Chondrocyte (in vitro differentiated cells): ENCODE measurements around the gene PPP1R12C. TPM values are rescaled to one million over a fixed set of nuclear protein-coding genes. Genes with fewer than 3 reads are reported as not detected.

Experiments
- DNase-seq: peaks from one replicate; pipeline ENCODE4 v3.0.0; 2021; ENCODE audit warnings: mixed read lengths, low spot score
- H3K27ac Mint-ChIP-seq: one replicate; pipeline ENCODE4 v1.8.0; 2021; ENCODE audit warnings: mild to moderate bottlenecking, moderate library complexity, mixed read lengths; ENCODE audit not compliant: unreplicated experiment
- H3K27me3 Mint-ChIP-seq: 2 replicates; pipeline ENCODE4 v1.8.0; 2021; ENCODE audit warnings: low read depth, mixed read lengths
- H3K36me3 Mint-ChIP-seq: 2 replicates; pipeline ENCODE4 v1.8.0; 2021; ENCODE audit warnings: low read depth, mixed read lengths
- H3K4me1 Mint-ChIP-seq: 2 replicates; pipeline ENCODE4 v1.8.0; 2021; ENCODE audit warnings: low read depth, mild to moderate bottlenecking, mixed read lengths
- H3K4me3 Mint-ChIP-seq: one replicate; pipeline ENCODE4 v1.8.0; 2021; ENCODE audit warnings: mild to moderate bottlenecking, moderate library complexity, mixed read lengths; ENCODE audit not compliant: unreplicated experiment
- H3K9me3 Mint-ChIP-seq: 2 replicates; pipeline ENCODE4 v1.8.0; 2021; ENCODE audit warnings: low read depth, mixed read lengths
- CTCF ChIP-seq: fragments of 200-600 bp; sonication (generic); IDR thresholded peaks from 2 replicates; pipeline ENCODE4 v1.5.0; 2021; ENCODE audit warnings: antibody characterized with exemption, mild to moderate bottlenecking, moderate library complexity
- total RNA-seq: library from RNA; stranded (reverse); gene quantifications from 3 replicates; pipeline ENCODE4 v1.2.1, GENCODE V29; 2021

PPP1R12C gene
- total RNA-seq, 1 donor from 2014 or later: 103 TPM

GRCh38 chr19:55133639-55134444, 16.4 kb upstream of the PPP1R12C start:
- H3K4me3 Mint-ChIP-seq: no peak overlapping the region
- peaks cover 33% of the 10 kb centered on the region for H3K27me3 Mint-ChIP-seq
- H3K4me1 Mint-ChIP-seq: no peaks in the 10 kb centered on the region
- TF ChIP-seq CTCF: no peak
- H3K36me3 Mint-ChIP-seq: no peaks in the 10 kb centered on the region
- no peak overlapping the region for H3K27ac Mint-ChIP-seq
- DNase-seq: no peak
- no peaks in the 10 kb centered on the region for H3K9me3 Mint-ChIP-seq

- no peak overlapping the region for H3K4me3 Mint-ChIP-seq
- H3K27me3 Mint-ChIP-seq: peaks cover 35% of the 10 kb centered on the region
- DNase-seq: no peak
- no peaks in the 10 kb centered on the region for H3K36me3 Mint-ChIP-seq
- no peaks in the 10 kb centered on the region for H3K9me3 Mint-ChIP-seq
- H3K4me1 Mint-ChIP-seq: no peaks in the 10 kb centered on the region
- H3K27ac Mint-ChIP-seq: no peak overlapping the region
- TF ChIP-seq CTCF: peak; percentile 29
Measured at GRCh38 chr19:55132453-55133129, 15.2 kb upstream of the PPP1R12C start.

DNA sequence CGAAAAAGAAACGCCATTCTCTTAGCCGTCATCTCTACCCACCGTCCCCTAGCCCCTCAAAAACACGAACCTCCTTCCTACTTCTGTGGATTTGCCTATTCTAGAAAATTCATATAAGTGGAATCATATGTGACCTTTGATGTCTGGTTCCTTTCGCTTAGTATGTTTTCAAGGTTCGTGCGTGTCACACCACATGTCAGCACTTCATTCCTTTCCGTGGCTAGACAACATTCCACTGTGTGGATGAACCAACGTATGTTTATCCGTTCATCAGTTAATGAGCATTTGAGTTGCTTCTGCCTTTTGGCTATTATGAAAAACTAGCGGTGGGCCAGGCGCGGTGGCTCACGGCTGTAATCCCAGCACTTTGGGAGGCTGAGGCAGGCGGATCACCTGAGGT, 14.0 kb upstream of the PPP1R12C start:
- DNase-seq: no peak
- Mint-ChIP-seq H3K4me1 (no peaks in the 10 kb centered on the region), H3K36me3 (no peaks in the 10 kb centered on the region), H3K27me3 (peaks cover 37% of the 10 kb centered on the region), H3K9me3 (no peaks in the 10 kb centered on the region), H3K4me3 (no peak overlapping the region), H3K27ac (no peak overlapping the region)
- no peak for TF ChIP-seq CTCF

GRCh38 chr19:55119053-55119452, 1.6 kb upstream of the PPP1R12C start:
- DNase-seq: no peak
- no peak for TF ChIP-seq CTCF
- Mint-ChIP-seq H3K4me3 (peak overlapping the region; percentile 16), H3K27ac (no peak overlapping the region), H3K36me3 (no peaks in the 10 kb centered on the region), H3K4me1 (peaks cover 31% of the 10 kb centered on the region), H3K27me3 (peaks cover 16% of the 10 kb centered on the region), H3K9me3 (no peaks in the 10 kb centered on the region)

DNA sequence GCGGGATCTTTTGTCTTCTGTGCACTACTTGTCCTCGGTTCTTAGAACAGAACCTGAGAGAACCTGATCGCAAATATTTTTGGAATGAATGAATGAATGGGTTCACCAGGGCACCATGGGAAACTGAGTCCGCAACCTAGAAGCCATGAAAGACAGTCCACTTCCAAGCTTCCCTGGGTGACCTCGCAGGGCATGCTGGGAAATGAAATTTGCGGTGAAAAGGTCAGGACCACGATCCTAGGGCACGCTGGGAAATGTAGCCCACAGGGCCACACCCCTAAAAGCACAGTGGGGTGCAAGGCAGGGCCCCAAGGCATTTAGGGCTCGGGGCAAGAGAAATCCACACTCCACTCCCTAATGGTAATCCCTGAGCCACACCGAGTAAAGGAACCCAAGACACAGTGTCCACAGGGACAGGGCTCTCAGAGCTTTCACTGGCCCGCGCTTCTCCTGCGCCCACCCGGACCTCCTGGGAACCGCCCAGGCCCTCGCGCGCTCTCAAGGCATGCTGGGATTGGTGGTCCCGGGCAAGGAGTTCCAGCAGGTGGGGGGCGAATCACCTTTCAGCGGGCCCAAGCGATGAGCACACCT, 1.1 kb upstream of the PPP1R12C start:
- Mint-ChIP-seq H3K27ac (peak overlapping the region; percentile 99), H3K4me1 (peaks cover 35% of the 10 kb centered on the region), H3K36me3 (no peaks in the 10 kb centered on the region), H3K4me3 (peak overlapping the region; percentile 96), H3K27me3 (peaks cover 11% of the 10 kb centered on the region), H3K9me3 (no peaks in the 10 kb centered on the region)
- no peak for TF ChIP-seq CTCF
- no peak for DNase-seq
